HG02610 (cell line): ENCODE measurements around the gene ZSCAN32.

ENCODE experiments used
- ATAC-seq: cut with Tn5 transposase; IDR thresholded peaks from one replicate; pipeline ENCODE4 v1.9.1; 2021; ENCODE audit warnings: mild to moderate bottlenecking, moderate library complexity; ENCODE audit not compliant: unreplicated experiment

ZSCAN32 gene

GRCh38 chr16:3400779-3401688, at the start of gene ZSCAN32, which contains the start of gene ZNF174:
TSS of gene ZSCAN32 (minus strand) at chr16:3401004. CDS start at chr16:3397557, 3,447 bp downstream.
TSS of gene ZNF174 (plus strand) at chr16:3401215. CDS start at chr16:3402005, 790 bp downstream.
- peak; percentile 97 for ATAC-seq

- no peak for ATAC-seq
Measured at GRCh38 chr16:3444032-3444388, 43.2 kb upstream of the ZSCAN32 start.

- peak; percentile 92 for ATAC-seq
Measured at GRCh38 chr16:3443108-3444031, 42.6 kb upstream of the ZSCAN32 start, which contains the start of the genes NAA60 and ZNF597. TSS of gene NAA60 (plus strand) at chr16:3443680. CDS start at chr16:3476228, 32,548 bp downstream. TSS of gene ZNF597 (minus strand) at chr16:3443504. CDS start at chr16:3443153, 351 bp downstream.

- no peak for ATAC-seq
Measured at GRCh38 chr16:3439637-3440036, 38.8 kb upstream of the ZSCAN32 start.

GRCh38 chr16:3434373-3434772, 33.6 kb upstream of the ZSCAN32 start:
- no peak for ATAC-seq

- ATAC-seq = no peak
Measured at GRCh38 chr16:3431779-3432219, 31.0 kb upstream of the ZSCAN32 start.

GRCh38 chr16:3413730-3414379, 13.1 kb upstream of the ZSCAN32 start:
- ATAC-seq = no peak

- no peak for ATAC-seq
Measured at GRCh38 chr16:3408561-3409197, 7.9 kb upstream of the ZSCAN32 start.

GRCh38 chr16:3401719-3402397, 1.1 kb upstream of the ZSCAN32 start:
- ATAC-seq = no peak

- ATAC-seq = no peak
Measured at GRCh38 chr16:3400446-3400778, 392 bp downstream of the ZSCAN32 start.

GRCh38 chr16:3389663-3390338, 11.0 kb downstream of the ZSCAN32 start:
- ATAC-seq = no peak

- ATAC-seq = no peak
Measured at GRCh38 chr16:3388325-3388724, 12.5 kb downstream of the ZSCAN32 start.

GRCh38 chr16:3383045-3383448, 17.8 kb downstream of the ZSCAN32 start:
- ATAC-seq = no peak

- no peak for ATAC-seq
Measured at GRCh38 chr16:3377917-3378316, 22.9 kb downstream of the ZSCAN32 start.

GRCh38 chr16:3375680-3376079, 25.1 kb downstream of the ZSCAN32 start:
- ATAC-seq = no peak

- no peak for ATAC-seq
Measured at GRCh38 chr16:3369073-3369472, 31.7 kb downstream of the ZSCAN32 start.

- ATAC-seq = peak; percentile 73
Measured at GRCh38 chr16:3364774-3365427, 35.9 kb downstream of the ZSCAN32 start.

- ATAC-seq = no peak
Measured at GRCh38 chr16:3363793-3364192, 37.0 kb downstream of the ZSCAN32 start.

- no peak for ATAC-seq
Measured at GRCh38 chr16:3362931-3363330, 37.9 kb downstream of the ZSCAN32 start.
